ENCODE results near the gene DGLUCY.
"Not testable (repeated sequence)": the region's sequence is repeated elsewhere in the genome, so short reads cannot be mapped to it uniquely, and the experiment has no call there.

The DGLUCY gene

GRCh38 chr14:91173221-91173670 lies 59.4 kb downstream of the DGLUCY start:
- peak; percentile 47 to 63 (median 60) for DNase-seq

GRCh38 chr14:91173904-91174303 lies 60.0 kb downstream of the DGLUCY start:
- no peak for DNase-seq

- no peak for DNase-seq
Observed at GRCh38 chr14:91175291-91176201, 61.7 kb downstream of the DGLUCY start.

GRCh38 chr14:91177073-91178034 lies 63.5 kb downstream of the DGLUCY start:
- DNase-seq = peak; percentile 10 to 38 (median 24)

- DNase-seq = no peak
Observed at GRCh38 chr14:91180611-91181010, 66.7 kb downstream of the DGLUCY start.

- not testable (repeated sequence) for DNase-seq
Observed at GRCh38 chr14:91182753-91183152, 68.9 kb downstream of the DGLUCY start.

GRCh38 chr14:91184559-91184958 lies 70.7 kb downstream of the DGLUCY start:
- DNase-seq = no peak

GRCh38 chr14:91185721-91186120 lies 71.8 kb downstream of the DGLUCY start:
- DNase-seq = no peak

- DNase-seq = no peak
Observed at GRCh38 chr14:91186515-91187066, 72.7 kb downstream of the DGLUCY start.

- no peak for DNase-seq
Observed at GRCh38 chr14:91187271-91187670, 73.4 kb downstream of the DGLUCY start.

GRCh38 chr14:91190853-91191252 lies 77.0 kb downstream of the DGLUCY start:
- no peak for DNase-seq

- DNase-seq = no peak
Observed at GRCh38 chr14:91193069-91193468, 79.2 kb downstream of the DGLUCY start.

- DNase-seq = no peak
Observed at GRCh38 chr14:91195881-91196280, 82.0 kb downstream of the DGLUCY start.

- DNase-seq = no peak
Observed at GRCh38 chr14:91197631-91198030, 83.8 kb downstream of the DGLUCY start.

- not testable (repeated sequence) for DNase-seq
Observed at GRCh38 chr14:91200802-91201201, 86.9 kb downstream of the DGLUCY start.

GRCh38 chr14:91202234-91202974 lies 88.5 kb downstream of the DGLUCY start:
- no peak for DNase-seq

GRCh38 chr14:91204657-91205056 lies 90.8 kb downstream of the DGLUCY start:
- DNase-seq = no peak

GRCh38 chr14:91205459-91205858 lies 91.6 kb downstream of the DGLUCY start:
- no peak for DNase-seq

GRCh38 chr14:91207008-91207407 lies 93.1 kb downstream of the DGLUCY start:
- no peak for DNase-seq

GRCh38 chr14:91211017-91211416 lies 97.1 kb downstream of the DGLUCY start:
- DNase-seq = no peak

GRCh38 chr14:91214306-91214705 lies 100.4 kb downstream of the DGLUCY start:
- no peak for DNase-seq

- DNase-seq = no peak
Observed at GRCh38 chr14:91215381-91215780, 101.5 kb downstream of the DGLUCY start.

Measured in activated CD4-positive, CD25-positive, alpha-beta regulatory T cell (primary cell).